GM18498 (cell line): ENCODE results near the gene DPYSL3.
"Not testable (repeated sequence)": the region's sequence is repeated elsewhere in the genome, so short reads cannot be mapped to it uniquely, and the experiment has no call there.

ENCODE experiments used
- ATAC-seq: cut with Tn5 transposase; IDR thresholded peaks from one replicate; pipeline ENCODE4 v1.9.1; 2021; ENCODE audit warnings: mild to moderate bottlenecking, moderate library complexity; ENCODE audit not compliant: unreplicated experiment

Gene DPYSL3

GRCh38 chr5:147373328-147373727 is 136.5 kb downstream of the DPYSL3 start:
- ATAC-seq: no peak

DNA sequence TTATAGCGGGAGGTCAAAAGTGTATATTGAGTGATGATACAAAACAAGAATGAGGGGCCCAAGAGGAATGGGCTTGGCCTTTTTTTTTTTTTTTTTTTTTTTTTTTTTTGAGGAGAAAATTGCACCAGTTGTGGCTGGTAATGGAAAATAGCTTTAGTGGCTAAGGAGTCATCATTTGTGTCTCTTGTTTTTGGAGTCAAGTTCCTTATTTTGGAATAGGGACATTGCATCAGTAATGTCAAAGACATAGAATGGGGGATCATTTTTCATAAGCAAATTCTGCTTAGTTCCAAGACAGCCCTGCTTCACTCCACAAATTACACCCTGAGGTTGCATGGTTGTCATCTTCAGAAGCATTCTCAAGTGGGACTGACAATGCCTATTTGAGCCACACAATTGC is 137.7 kb downstream of the DPYSL3 start:
- no peak for ATAC-seq

DNA sequence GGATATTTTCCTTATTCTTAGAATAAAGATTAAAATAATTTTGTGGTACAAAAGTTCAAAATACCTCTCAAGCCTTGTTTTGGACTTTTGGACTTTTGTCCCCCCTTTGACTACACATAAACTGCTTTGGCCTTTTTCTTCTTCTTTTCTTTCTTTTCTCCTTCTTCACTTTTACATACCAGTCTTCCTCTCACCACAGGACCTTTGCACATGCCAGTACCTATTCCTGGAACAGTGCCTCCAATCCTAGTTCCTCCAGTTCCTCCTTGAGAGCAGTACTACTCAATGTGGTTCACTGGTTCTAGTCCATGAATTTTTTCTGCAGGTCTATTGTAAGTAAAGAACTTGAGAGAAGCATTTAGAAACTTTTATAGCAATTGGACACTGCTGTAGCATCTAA is 138.6 kb downstream of the DPYSL3 start:
- ATAC-seq: no peak

DNA sequence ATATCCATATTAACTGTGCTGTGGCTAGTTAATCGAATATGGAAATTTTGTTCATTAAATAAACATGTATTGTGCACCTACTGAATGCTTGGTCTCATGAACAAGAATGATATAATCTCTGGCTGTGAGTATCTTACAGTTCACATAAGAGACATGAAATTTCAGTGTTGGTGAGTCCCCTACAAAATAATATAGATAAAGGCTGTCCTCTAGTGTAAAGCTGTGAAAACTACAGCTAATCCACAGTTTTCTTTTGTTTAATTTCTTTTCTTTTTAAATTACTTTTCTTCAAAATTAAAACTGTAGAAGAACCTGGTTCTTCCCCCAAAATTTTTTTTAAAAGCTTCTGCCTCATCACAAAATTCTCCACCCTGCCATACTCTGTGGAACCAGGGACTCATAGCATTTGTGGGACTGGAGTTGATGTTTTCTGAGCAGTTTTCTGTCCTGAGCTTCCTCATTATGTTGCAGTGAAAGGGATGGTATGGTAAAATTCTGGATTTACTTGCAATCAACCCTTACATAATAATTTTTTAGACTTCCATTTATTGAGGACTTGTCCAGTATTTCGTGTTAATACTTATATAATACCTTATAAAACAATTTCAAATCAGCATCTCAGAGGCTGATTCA is 140.0 kb downstream of the DPYSL3 start:
- ATAC-seq: no peak

- not testable (repeated sequence) for ATAC-seq
Observed at GRCh38 chr5:147367381-147367780, 142.5 kb downstream of the DPYSL3 start.

GRCh38 chr5:147361441-147362175 is 148.3 kb downstream of the DPYSL3 start:
- no peak for ATAC-seq

DNA sequence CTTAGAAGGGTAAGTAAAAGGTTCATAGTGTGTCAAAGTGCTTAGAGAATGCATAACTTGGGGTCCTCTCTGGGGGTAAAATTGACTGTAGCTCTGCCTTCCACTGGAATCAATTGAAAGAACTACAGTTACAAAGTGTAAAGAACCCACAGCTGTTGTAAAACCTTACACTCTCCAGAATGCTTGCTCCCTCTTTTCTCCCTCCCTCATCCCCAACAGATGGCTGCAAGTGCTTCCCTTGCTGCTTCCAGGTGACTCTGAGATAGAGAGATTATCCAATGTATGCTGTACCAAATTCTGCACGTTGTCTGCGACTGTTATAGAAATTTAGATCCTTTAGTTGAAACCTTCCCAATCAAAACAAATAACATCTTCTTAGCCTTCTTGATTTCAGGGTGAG is 149.1 kb downstream of the DPYSL3 start:
- ATAC-seq: no peak

DNA sequence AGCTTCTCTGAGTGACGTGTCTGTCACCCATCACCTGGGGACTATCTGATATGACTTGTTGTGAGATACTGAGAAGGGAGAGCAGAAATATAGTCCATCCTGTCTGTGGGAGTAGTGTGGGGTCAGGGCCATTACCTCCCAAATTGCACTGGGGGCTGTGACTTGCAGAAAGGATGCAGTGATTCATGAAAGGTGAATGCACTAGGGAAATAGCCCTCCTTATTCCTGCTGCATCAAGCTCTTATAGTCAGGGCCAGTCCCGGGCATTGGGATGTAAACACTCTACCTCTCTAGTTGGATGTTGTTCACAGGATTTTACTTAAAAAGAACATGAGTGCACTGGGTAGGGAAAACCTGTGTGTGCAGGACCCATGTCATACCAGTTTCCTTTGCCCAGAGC is 150.3 kb downstream of the DPYSL3 start:
- no peak for ATAC-seq

- ATAC-seq: no peak
Observed at GRCh38 chr5:147359101-147359500, 150.8 kb downstream of the DPYSL3 start.

- ATAC-seq: no peak
Observed at GRCh38 chr5:147349241-147349640, 160.6 kb downstream of the DPYSL3 start.

GRCh38 chr5:147348451-147348850 is 161.4 kb downstream of the DPYSL3 start:
- ATAC-seq: no peak

DNA sequence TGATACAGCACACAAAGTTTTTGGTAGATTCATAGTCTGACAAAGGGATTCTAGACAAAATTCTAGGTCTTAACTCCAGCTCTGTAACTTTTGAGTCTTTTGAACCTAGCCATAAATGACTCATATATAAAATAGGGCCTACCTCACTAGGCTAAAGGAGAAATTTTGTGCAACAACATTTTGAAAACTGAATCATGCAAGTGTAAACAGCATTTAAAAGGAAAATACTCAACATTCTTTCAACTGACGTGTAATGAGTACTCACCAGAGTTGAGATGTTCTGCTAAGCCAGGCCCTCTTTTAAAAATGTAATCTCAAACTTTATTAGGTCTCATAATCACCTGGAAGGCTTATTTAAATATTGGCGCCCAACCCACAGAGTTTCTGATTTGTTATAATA is 161.8 kb downstream of the DPYSL3 start:
- ATAC-seq: no peak

DNA sequence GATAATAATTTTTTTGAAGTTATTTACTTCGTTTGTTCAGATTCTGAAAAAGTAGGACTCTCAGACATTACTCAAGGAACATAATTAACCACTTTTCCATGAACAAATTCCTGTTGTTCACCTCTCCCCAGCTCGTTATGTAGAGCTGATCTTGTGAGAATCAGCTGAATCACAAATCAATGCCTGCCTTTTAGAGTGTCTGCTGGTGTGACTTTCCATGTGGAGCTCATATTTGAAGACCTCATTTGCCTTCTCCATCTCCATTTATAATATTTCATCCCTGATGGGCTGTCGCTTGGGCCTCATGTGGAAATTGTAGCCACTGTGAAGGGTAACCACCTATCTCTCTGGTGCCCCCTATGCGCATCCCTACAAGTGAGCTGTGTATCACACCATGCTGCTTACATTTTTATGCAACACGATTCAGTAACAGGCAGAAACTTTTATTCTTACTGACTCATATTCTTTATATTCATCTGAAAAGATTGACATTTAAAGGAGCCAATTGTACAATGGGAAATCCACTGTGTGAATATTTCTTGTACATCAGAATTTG is 163.8 kb downstream of the DPYSL3 start:
- no peak for ATAC-seq

GRCh38 chr5:147344861-147345260 is 165.0 kb downstream of the DPYSL3 start:
- ATAC-seq: no peak

- ATAC-seq: no peak
Observed at GRCh38 chr5:147341345-147341744, 168.5 kb downstream of the DPYSL3 start.

GRCh38 chr5:147340941-147341340 is 168.9 kb downstream of the DPYSL3 start:
- no peak for ATAC-seq
